Measurements from ENCODE around the gene PRRX2.

The PRRX2 gene

GRCh38 chr9:129740666-129741464 lies 75.4 kb downstream of the PRRX2 start:
- no peaks in the 10 kb centered on the region for H3K9me2 ChIP-seq (ENCODE audit: low read depth, low read length)
- H3K27me3 ChIP-seq (ENCODE audit: insufficient read depth, low read length): peaks cover 14% of the 10 kb centered on the region; the same call in 1 of the 2 replicates
- H3K79me2 ChIP-seq (ENCODE audit: insufficient read depth, low read length): no peaks in the 10 kb centered on the region
- no peak overlapping the region for H3K4me3 ChIP-seq (ENCODE audit: low read depth, low read length, poor library complexity, severe bottlenecking)
- H3K9me3 ChIP-seq (ENCODE audit: low read length): no peaks in the 10 kb centered on the region
- no peaks in the 10 kb centered on the region for H3K36me3 ChIP-seq (ENCODE audit: insufficient read depth, low read length)
- H4K20me1 ChIP-seq (ENCODE audit: insufficient read depth, low read length): no peaks in the 10 kb centered on the region
- no peak overlapping the region for H2AFZ ChIP-seq (ENCODE audit: low read length)
- no peak overlapping the region for H3K9ac ChIP-seq (ENCODE audit: low read length)
- H3F3A ChIP-seq (ENCODE audit: insufficient read depth, low read length): no peaks in the 10 kb centered on the region
- TF ChIP-seq, protein P1, sequence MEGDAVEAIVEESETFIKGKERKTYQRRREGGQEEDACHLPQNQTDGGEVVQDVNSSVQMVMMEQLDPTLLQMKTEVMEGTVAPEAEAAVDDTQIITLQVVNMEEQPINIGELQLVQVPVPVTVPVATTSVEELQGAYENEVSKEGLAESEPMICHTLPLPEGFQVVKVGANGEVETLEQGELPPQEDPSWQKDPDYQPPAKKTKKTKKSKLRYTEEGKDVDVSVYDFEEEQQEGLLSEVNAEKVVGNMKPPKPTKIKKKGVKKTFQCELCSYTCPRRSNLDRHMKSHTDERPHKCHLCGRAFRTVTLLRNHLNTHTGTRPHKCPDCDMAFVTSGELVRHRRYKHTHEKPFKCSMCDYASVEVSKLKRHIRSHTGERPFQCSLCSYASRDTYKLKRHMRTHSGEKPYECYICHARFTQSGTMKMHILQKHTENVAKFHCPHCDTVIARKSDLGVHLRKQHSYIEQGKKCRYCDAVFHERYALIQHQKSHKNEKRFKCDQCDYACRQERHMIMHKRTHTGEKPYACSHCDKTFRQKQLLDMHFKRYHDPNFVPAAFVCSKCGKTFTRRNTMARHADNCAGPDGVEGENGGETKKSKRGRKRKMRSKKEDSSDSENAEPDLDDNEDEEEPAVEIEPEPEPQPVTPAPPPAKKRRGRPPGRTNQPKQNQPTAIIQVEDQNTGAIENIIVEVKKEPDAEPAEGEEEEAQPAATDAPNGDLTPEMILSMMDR (IDR thresholded peaks at IDR 0.05; ENCODE audit: low read length): no peak
- no peak for TF ChIP-seq EZH2 (IDR thresholded peaks at IDR 0.05; ENCODE audit: borderline replicate concordance, low read length)
- H3K4me1 ChIP-seq (ENCODE audit: insufficient read depth, low read length, severe bottlenecking): peaks cover 5% of the 10 kb centered on the region
- H3K4me2 ChIP-seq (ENCODE audit: low read length): no peak overlapping the region
- H3K27ac ChIP-seq (ENCODE audit: low read depth, low read length, poor library complexity, severe bottlenecking): no peak overlapping the region

- H3K9ac ChIP-seq (ENCODE audit: low read length): no peak overlapping the region
- no peak overlapping the region for H3K27ac ChIP-seq (ENCODE audit: low read depth, low read length, poor library complexity, severe bottlenecking)
- no peak overlapping the region for H2AFZ ChIP-seq (ENCODE audit: low read length)
- no peak for TF ChIP-seq EZH2 (IDR thresholded peaks at IDR 0.05; ENCODE audit: borderline replicate concordance, low read length)
- TF ChIP-seq, protein P1 (IDR thresholded peaks at IDR 0.05; ENCODE audit: low read length): no peak
- H3K79me2 ChIP-seq (ENCODE audit: insufficient read depth, low read length): no peaks in the 10 kb centered on the region
- H3K9me3 ChIP-seq (ENCODE audit: low read length): no peaks in the 10 kb centered on the region
- no peaks in the 10 kb centered on the region for H3F3A ChIP-seq (ENCODE audit: insufficient read depth, low read length)
- no peak overlapping the region for H3K4me2 ChIP-seq (ENCODE audit: low read length)
- no peaks in the 10 kb centered on the region for H3K9me2 ChIP-seq (ENCODE audit: low read depth, low read length)
- no peaks in the 10 kb centered on the region for H3K4me1 ChIP-seq (ENCODE audit: insufficient read depth, low read length, severe bottlenecking)
- peaks cover 9% of the 10 kb centered on the region; the same call in 1 of the 2 replicates for H3K27me3 ChIP-seq (ENCODE audit: insufficient read depth, low read length)
- no peaks in the 10 kb centered on the region for H4K20me1 ChIP-seq (ENCODE audit: insufficient read depth, low read length)
- no peaks in the 10 kb centered on the region for H3K36me3 ChIP-seq (ENCODE audit: insufficient read depth, low read length)
- no peak overlapping the region for H3K4me3 ChIP-seq (ENCODE audit: low read depth, low read length, poor library complexity, severe bottlenecking)
Observed at GRCh38 chr9:129745200-129745599, 79.8 kb downstream of the PRRX2 start.

DNA sequence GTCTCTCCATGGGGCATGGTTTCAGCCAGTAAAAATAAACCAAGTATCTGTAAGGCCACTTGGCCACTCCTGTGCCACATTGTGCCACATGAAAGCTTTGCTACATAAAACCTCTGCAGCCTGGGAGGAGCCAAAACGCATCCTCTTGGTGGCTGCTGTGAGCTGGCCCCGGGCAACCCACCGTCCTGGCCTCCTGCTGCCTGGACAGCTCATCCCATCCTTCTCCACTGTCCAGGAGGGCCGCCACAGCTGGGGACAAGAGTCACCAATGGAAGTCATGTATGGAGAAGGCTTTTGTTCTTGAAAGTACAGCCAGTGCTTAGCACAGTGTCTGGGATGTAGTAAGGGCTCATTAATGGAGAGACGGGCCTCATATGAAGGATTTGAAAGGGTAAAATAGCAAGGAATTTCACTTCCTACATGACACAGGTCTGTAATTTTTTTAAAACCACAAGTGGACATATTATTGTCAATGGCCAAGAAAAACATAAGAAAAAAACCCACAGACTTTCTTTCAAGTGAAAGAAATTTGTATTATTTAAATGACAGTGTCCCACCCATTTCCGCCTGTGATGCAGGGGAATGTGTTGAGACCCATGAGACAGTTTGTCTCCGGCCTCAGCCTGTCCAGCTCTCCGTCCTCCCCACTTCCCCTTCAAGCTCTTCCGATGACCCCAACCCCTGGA lies 80.8 kb downstream of the PRRX2 start:
- H3K27ac ChIP-seq (ENCODE audit: low read depth, low read length, poor library complexity, severe bottlenecking): no peak overlapping the region
- TF ChIP-seq, protein P1 (IDR thresholded peaks at IDR 0.05; ENCODE audit: low read length): no peak
- TF ChIP-seq EZH2 (IDR thresholded peaks at IDR 0.05; ENCODE audit: borderline replicate concordance, low read length): no peak
- H4K20me1 ChIP-seq (ENCODE audit: insufficient read depth, low read length): no peaks in the 10 kb centered on the region
- H3K79me2 ChIP-seq (ENCODE audit: insufficient read depth, low read length): no peaks in the 10 kb centered on the region
- H2AFZ ChIP-seq (ENCODE audit: low read length): no peak overlapping the region
- no peak overlapping the region for H3K9ac ChIP-seq (ENCODE audit: low read length)
- H3K27me3 ChIP-seq (ENCODE audit: insufficient read depth, low read length): peaks cover 3% of the 10 kb centered on the region; the same call in 1 of the 2 replicates
- no peaks in the 10 kb centered on the region for H3K9me2 ChIP-seq (ENCODE audit: low read depth, low read length)
- H3F3A ChIP-seq (ENCODE audit: insufficient read depth, low read length): no peaks in the 10 kb centered on the region
- H3K4me2 ChIP-seq (ENCODE audit: low read length): no peak overlapping the region
- H3K9me3 ChIP-seq (ENCODE audit: low read length): no peaks in the 10 kb centered on the region
- no peaks in the 10 kb centered on the region for H3K4me1 ChIP-seq (ENCODE audit: insufficient read depth, low read length, severe bottlenecking)
- no peaks in the 10 kb centered on the region for H3K36me3 ChIP-seq (ENCODE audit: insufficient read depth, low read length)
- no peak overlapping the region for H3K4me3 ChIP-seq (ENCODE audit: low read depth, low read length, poor library complexity, severe bottlenecking)

All from OCI-LY1 (cell line).